Neural cell (in vitro differentiated cells): ENCODE measurements around the gene TTLL5. TPM values are rescaled to one million over a fixed set of nuclear protein-coding genes. Genes with fewer than 3 reads are reported as not detected.

ENCODE experiments used
- H2AFZ ChIP-seq: fragments of 200-600, 300-800 bp; sonication (generic), shearing (Covaris generic); 2 replicates; pipeline ENCODE4 v1.6.0; 2014; ENCODE audit warnings: low read depth, mild to moderate bottlenecking, antibody characterized with exemption, low read length, moderate library complexity
- H3F3A ChIP-seq: fragments of 200-600 bp; shearing (Covaris generic); 2 replicates; pipeline ENCODE4 v1.6.1; 2016; ENCODE audit warnings: mild to moderate bottlenecking, moderate library complexity, mixed read lengths, antibody characterized with exemption, low read length; ENCODE audit not compliant: insufficient read depth, poor library complexity, severe bottlenecking
- H3K27ac ChIP-seq: fragments of 200-600, 300-800 bp; sonication (generic), shearing (Covaris generic); 2 replicates; pipeline ENCODE4 v1.5.1; 2014; ENCODE audit warnings: mild to moderate bottlenecking, low read length, moderate library complexity
- H3K27me3 ChIP-seq: fragments of 300-800, 200-600 bp; sonication (generic), shearing (Covaris generic); 2 replicates; pipeline ENCODE4 v1.6.0; 2014; ENCODE audit warnings: mild to moderate bottlenecking, low read depth, low read length, moderate library complexity; ENCODE audit not compliant: insufficient read depth
- H3K36me3 ChIP-seq: fragments of 300-800, 200-600 bp; sonication (generic), shearing (Covaris generic); 2 replicates; pipeline ENCODE4 v1.5.1; 2014; ENCODE audit warnings: mild to moderate bottlenecking, antibody characterized with exemption, low read length, moderate library complexity; ENCODE audit not compliant: insufficient read depth
- H3K4me2 ChIP-seq: fragments of 300-800, 200-600 bp; sonication (generic), shearing (Covaris generic); 2 replicates; pipeline ENCODE4 v1.6.0; 2014; ENCODE audit warnings: mild to moderate bottlenecking, low read length
- H3K4me3 ChIP-seq: fragments of 300-800, 200-600 bp; sonication (generic), shearing (Covaris generic); 2 replicates; pipeline ENCODE4 v1.5.1; 2014; ENCODE audit warnings: mild to moderate bottlenecking, low read length, moderate library complexity
- H3K79me2 ChIP-seq: fragments of 200-600 bp; shearing (Covaris generic); replicated peaks from 2 replicates; pipeline ENCODE4 v1.6.0; 2014; ENCODE audit warnings: mild to moderate bottlenecking, low read length, moderate library complexity; ENCODE audit not compliant: insufficient read depth
- H3K9ac ChIP-seq: fragments of 300-800, 200-600 bp; sonication (generic), shearing (Covaris generic); 2 replicates; pipeline ENCODE4 v1.6.1; 2016; ENCODE audit warnings: mild to moderate bottlenecking, low read length, mixed read lengths
- H3K9me2 ChIP-seq: fragments of 200-600 bp; shearing (Covaris generic); 2 replicates; pipeline ENCODE4 v1.6.1; 2016; ENCODE audit warnings: mild to moderate bottlenecking, low read length, mixed read lengths; ENCODE audit not compliant: insufficient read depth
- H3K9me3 ChIP-seq: fragments of 200-600, 300-800 bp; sonication (generic), shearing (Covaris generic); 2 replicates; pipeline ENCODE4 v1.6.1; 2016; ENCODE audit warnings: mild to moderate bottlenecking, mixed run types, low read length, moderate library complexity, mixed read lengths
- H4K20me1 ChIP-seq: fragments of 200-600 bp; shearing (Covaris generic); 2 replicates; pipeline ENCODE4 v1.6.1; 2016; ENCODE audit warnings: mild to moderate bottlenecking, mixed run types; ENCODE audit not compliant: insufficient read depth
- EP300 ChIP-seq: fragments of 450-650 bp; conservative IDR thresholded peaks from 2 replicates; pipeline ENCODE4 v1.6.1; 2014; ENCODE audit warnings: antibody characterized with exemption, mild to moderate bottlenecking, moderate library complexity; ENCODE audit not compliant: poor library complexity, severe bottlenecking
- EZH2 ChIP-seq: fragments of 200-600, 300-800 bp; shearing (Covaris generic), sonication (generic); IDR thresholded peaks from 2 replicates; pipeline ENCODE4 v1.6.1; 2014; ENCODE audit warnings: antibody characterized with exemption, low read length, borderline replicate concordance, mild to moderate bottlenecking; ENCODE audit not compliant: insufficient read depth, poor library complexity, severe bottlenecking
- MXI1 ChIP-seq: fragments of 450-650 bp; conservative IDR thresholded peaks from 2 replicates; pipeline ENCODE4 v1.6.1; 2014; ENCODE audit warnings: antibody characterized with exemption, mild to moderate bottlenecking; ENCODE audit not compliant: poor library complexity, severe bottlenecking
- POLR2AphosphoS5 ChIP-seq: IDR thresholded peaks from 2 replicates; pipeline ENCODE4 v1.6.1; 2012
- RAD21 ChIP-seq: fragments of 450-650 bp; conservative IDR thresholded peaks from 2 replicates; pipeline ENCODE4 v1.6.1; 2014; ENCODE audit warnings: antibody characterized with exemption, mild to moderate bottlenecking, moderate library complexity
- REST ChIP-seq: IDR thresholded peaks from 2 replicates; pipeline ENCODE4 v1.6.1; 2012; ENCODE audit warnings: borderline replicate concordance
- SMC3 ChIP-seq: fragments of 450-650 bp; conservative IDR thresholded peaks from 2 replicates; pipeline ENCODE4 v1.6.1; 2014; ENCODE audit warnings: antibody characterized with exemption, mild to moderate bottlenecking, moderate library complexity; ENCODE audit not compliant: poor library complexity
- TAF1 ChIP-seq: IDR thresholded peaks from 2 replicates; pipeline ENCODE4 v1.6.1; 2012; ENCODE audit warnings: low read depth
- polyA plus RNA-seq: library from polyadenylated mRNA; depleted of rRNA; stranded (reverse); fragments of >200 nt; gene quantifications from 2 replicates; pipeline ENCODE4 v1.2.3, GENCODE V29; 2014
- TF ChIP-seq, protein P1 (sequence below): fragments of 450-650 bp; IDR thresholded peaks from 2 replicates; pipeline ENCODE4 v1.5.1; 2014; ENCODE audit warnings: antibody characterized with exemption, mild to moderate bottlenecking, moderate library complexity; ENCODE audit not compliant: poor library complexity, severe bottlenecking

Gene TTLL5
- polyA plus RNA-seq, 1 donor from 2014 or later: 8.2 TPM

DNA sequence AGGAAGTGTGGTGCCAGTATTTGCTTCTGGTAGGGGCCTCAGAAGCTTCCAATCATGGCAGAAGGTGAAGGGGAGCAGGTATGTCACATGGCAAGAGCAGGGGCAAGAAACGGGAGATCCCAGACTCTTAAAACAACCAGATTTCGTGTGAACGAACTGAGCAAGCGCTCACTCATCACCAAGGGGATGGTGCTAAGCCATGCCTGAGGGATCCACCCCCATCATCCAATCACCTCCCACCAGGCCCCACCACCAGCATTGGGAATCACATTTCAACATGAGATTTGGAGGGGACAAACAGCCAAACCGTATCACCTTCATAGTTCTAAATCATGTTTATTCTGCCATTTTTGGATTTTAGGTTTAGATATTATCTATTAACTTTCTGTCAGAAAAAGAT lies 179.9 kb downstream of the TTLL5 start:
- Histone ChIP-seq H3K9ac (no peak overlapping the region), H3K4me3 (no peak overlapping the region), H3K27ac (no peak overlapping the region), H2AFZ (no peak overlapping the region), H3K27me3 (no peaks in the 10 kb centered on the region), H3K9me3 (no peaks in the 10 kb centered on the region), H3K79me2 (no peaks in the 10 kb centered on the region), H3K36me3 (no peaks in the 10 kb centered on the region), H3F3A (no peaks in the 10 kb centered on the region), H4K20me1 (no peaks in the 10 kb centered on the region), H3K4me2 (no peak overlapping the region), H3K9me2 (no peaks in the 10 kb centered on the region)
- no peak for TF ChIP-seq RAD21
- no peak for TF ChIP-seq TAF1
- TF ChIP-seq POLR2AphosphoS5: no peak
- no peak for TF ChIP-seq EP300
- no peak for TF ChIP-seq EZH2
- TF ChIP-seq, protein P1, sequence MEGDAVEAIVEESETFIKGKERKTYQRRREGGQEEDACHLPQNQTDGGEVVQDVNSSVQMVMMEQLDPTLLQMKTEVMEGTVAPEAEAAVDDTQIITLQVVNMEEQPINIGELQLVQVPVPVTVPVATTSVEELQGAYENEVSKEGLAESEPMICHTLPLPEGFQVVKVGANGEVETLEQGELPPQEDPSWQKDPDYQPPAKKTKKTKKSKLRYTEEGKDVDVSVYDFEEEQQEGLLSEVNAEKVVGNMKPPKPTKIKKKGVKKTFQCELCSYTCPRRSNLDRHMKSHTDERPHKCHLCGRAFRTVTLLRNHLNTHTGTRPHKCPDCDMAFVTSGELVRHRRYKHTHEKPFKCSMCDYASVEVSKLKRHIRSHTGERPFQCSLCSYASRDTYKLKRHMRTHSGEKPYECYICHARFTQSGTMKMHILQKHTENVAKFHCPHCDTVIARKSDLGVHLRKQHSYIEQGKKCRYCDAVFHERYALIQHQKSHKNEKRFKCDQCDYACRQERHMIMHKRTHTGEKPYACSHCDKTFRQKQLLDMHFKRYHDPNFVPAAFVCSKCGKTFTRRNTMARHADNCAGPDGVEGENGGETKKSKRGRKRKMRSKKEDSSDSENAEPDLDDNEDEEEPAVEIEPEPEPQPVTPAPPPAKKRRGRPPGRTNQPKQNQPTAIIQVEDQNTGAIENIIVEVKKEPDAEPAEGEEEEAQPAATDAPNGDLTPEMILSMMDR: no peak
- no peak for TF ChIP-seq REST
- no peak for TF ChIP-seq MXI1
- no peak for TF ChIP-seq SMC3

DNA sequence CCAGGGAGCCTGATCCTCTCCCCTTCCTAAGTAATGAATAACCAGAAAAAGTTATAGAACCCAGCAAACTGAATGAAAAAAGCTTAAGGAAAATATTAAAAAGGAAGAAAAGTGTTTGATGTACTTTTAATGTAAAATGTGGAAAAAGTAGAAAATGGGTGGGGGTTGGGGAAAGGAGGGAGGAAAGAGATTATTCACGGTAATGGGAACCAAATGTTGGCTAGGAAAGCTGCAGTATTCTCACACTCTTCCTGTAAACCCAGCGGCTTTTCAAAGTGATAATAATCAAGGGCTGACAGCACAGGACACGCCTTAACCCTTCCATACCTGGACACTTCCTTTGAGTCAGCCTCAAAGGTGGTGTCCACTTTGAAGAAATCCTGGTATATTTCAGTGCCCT lies 181.5 kb downstream of the TTLL5 start:
- Histone ChIP-seq H3K9me3 (no peaks in the 10 kb centered on the region), H3K9ac (no peak overlapping the region), H3K27ac (no peak overlapping the region), H3K79me2 (no peaks in the 10 kb centered on the region), H3K4me2 (no peak overlapping the region), H3K36me3 (no peaks in the 10 kb centered on the region), H3F3A (no peaks in the 10 kb centered on the region), H3K27me3 (no peaks in the 10 kb centered on the region), H4K20me1 (no peaks in the 10 kb centered on the region), H3K4me3 (no peak overlapping the region), H2AFZ (no peak overlapping the region), H3K9me2 (no peaks in the 10 kb centered on the region)
- TF ChIP-seq EP300 (no peak), TAF1 (no peak), POLR2AphosphoS5 (no peak), RAD21 (no peak), MXI1 (no peak)

DNA sequence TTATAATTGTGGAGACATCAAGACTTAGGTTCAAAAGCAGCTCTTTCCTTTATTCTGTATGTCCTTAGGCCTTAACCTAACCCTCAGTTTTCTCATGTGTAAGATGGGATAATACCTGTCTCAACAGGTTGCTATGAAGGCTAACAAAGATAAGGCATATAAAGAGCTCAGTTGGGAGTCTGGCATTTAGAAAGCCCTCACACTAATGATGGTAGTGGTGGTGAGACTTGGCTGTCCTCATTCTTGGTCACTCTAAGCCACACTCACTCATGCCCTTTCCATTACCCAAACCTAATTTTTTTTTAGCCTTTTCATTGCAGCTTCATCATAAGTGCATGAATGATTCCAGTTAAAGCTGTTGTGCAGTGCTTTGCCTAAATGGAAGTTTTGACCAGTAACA lies 183.4 kb downstream of the TTLL5 start:
- Histone ChIP-seq H3K4me2 (no peak overlapping the region), H3K27me3 (no peaks in the 10 kb centered on the region)
- TF ChIP-seq TAF1 (no peak), REST (no peak), RAD21 (no peak), SMC3 (no peak), EZH2 (no peak), MXI1 (no peak), EP300 (no peak), POLR2AphosphoS5 (no peak)
- TF ChIP-seq, protein P1: no peak

More for the DNA sequence above, 183.4 kb downstream of the TTLL5 start:
- H3K9ac ChIP-seq: no peak overlapping the region
- H3K27ac ChIP-seq: no peak overlapping the region
- H3K79me2 ChIP-seq: no peaks in the 10 kb centered on the region
- no peaks in the 10 kb centered on the region for H4K20me1 ChIP-seq
- no peaks in the 10 kb centered on the region for H3K9me2 ChIP-seq
- H3K9me3 ChIP-seq: no peaks in the 10 kb centered on the region
- no peaks in the 10 kb centered on the region for H3F3A ChIP-seq
- no peak overlapping the region for H2AFZ ChIP-seq
- H3K4me3 ChIP-seq: no peak overlapping the region
- H3K36me3 ChIP-seq: no peaks in the 10 kb centered on the region
